GM20431 (cell line): ENCODE measurements around the gene DCUN1D2.
"Not testable (repeated sequence)": the region's sequence is repeated elsewhere in the genome, so short reads cannot be mapped to it uniquely, and the experiment has no call there.

ENCODE experiments used
- in situ Hi-C: fragments of 300-500 bp; cut with MseI, MboI; formaldehyde crosslinking; loops from one replicate; pipeline ENCODE4 v1.15.0; 2020; ENCODE audit warnings: low sequenced_read_pairs; ENCODE audit not compliant: unreplicated experiment

DCUN1D2 gene

DNA sequence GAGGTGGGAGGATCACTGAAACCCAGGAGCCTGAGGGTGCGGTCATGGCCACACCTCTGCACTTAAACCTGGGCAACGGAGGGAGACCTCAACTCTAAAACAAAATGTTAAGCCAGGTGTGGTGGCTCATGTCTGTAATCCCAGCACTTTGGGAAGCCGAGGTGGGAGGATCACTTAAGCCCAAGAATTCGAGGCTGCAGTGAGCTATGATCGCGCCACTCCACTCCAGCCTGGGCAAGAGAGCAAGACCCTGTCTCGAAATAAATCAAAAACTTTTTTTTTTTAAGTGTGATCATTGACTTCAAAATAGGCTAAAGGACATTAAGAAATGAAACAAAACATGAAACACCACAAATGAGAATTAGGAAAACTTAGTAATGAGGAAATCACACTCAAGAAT, 20.9 kb downstream of the DCUN1D2 start:
- in situ Hi-C loops: no loop called here

DNA sequence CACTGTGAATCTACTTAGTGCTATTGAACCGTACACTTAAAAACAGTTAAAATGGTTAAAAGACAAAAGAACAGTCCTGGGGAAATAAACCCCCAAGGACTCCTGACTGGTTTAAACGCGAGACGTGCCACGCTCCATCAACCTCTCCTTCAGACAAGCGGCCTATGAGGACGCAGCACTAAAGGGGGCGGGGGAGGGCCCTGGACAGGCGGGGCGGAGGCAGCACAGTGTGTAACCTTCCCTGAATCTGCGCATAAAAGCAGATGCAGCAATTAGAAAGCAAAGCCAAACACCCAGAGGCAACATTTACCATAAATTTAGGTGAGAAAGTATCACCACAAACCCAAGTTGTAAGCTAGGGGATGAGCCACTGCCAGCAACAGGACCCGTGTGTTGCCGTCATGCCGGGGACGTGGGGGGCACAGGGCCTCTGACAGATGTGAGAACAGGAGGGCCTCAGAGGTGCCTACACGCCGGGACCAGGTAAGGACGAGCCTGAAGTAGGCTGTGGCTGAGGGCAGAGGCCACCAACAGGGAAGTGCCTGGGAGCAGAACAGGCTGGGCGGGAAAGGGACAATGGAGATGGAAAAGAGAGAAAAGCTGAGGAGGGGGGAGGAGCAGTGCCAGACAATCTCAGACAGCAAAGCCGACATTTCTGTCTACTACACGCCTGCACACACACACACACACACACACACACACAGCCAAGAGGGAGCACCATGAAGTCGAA, 21.9 kb downstream of the DCUN1D2 start:
- in situ Hi-C loops: no loop called here

DNA sequence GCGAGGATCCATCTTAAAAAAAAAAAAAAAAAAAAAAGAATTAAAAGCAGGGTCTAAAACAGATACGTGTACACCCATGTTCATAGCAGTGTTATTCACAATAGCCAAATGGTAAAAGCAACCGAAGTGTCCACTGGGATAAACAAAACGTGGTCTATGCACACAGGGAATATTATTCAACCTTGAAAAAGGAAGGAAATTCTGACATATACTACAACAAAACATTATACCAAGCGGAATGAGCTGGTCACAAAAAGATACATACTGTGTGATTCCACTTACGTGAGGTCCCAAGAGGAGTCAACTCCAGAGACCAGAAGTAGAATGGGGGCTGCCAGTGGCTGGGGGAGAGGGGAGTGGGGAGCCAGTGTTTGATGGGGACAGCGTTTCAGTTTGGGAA, 22.5 kb downstream of the DCUN1D2 start:
- in situ Hi-C loops: no loop called here

DNA sequence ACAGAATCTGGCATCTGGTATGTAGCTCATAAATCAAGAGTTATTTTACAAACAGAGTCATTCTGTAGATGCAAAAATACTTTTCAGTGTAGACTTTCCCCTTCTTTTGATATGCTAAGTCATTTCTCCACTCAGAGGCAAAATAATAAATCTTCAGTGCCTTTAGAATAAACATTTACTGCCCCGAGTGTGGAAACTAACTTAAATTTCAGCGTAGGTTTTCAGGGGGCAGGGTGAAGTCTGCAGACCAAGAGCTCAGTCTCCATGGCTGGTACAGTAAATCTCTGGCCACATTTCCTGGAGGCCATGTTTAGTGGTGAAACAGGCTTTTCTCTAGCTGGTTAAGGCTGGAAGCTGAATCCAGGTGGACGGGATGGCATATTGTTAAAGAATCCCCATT, 24.1 kb downstream of the DCUN1D2 start:
- in situ Hi-C loops: no loop called here

DNA sequence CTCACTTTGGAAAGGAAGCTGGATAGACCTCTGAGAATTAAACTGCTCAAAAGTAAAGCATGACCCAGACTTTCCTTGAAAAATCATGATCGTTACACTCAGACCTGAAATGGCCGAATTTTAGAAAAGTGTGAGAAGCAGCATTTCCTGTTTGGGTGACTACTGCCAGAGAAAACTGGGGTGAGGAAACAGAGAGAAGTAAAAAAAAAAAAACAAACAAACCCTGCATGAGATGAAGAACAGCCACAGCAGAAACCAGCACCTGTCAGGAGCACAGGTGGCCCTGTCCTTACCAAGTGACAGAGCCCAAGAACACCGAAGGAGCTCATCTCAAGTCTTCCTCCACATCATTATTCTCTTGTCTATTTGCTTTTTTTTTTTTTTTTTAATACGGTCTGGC, 25.2 kb downstream of the DCUN1D2 start:
- in situ Hi-C loops: no loop called here

DNA sequence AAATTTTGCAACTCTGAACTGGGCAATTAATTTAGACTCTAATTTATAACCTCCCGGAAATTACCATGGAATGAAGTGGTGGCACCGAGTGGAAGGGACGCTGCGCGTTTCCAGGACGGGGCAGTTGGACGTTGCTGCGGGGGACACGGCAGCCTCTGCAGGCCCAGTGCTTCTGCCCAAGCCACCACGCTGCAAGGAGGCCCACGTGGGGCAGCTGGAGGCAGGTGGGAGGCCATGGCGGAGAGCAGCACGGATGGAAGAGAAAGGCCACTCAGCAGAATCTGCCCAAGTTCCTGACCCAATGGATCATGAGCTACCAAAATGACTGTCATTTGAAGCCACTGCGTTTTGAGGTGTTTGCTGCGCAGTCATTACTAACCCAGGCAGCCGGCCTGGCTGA, 26.0 kb downstream of the DCUN1D2 start:
- in situ Hi-C loops: no loop called here

DNA sequence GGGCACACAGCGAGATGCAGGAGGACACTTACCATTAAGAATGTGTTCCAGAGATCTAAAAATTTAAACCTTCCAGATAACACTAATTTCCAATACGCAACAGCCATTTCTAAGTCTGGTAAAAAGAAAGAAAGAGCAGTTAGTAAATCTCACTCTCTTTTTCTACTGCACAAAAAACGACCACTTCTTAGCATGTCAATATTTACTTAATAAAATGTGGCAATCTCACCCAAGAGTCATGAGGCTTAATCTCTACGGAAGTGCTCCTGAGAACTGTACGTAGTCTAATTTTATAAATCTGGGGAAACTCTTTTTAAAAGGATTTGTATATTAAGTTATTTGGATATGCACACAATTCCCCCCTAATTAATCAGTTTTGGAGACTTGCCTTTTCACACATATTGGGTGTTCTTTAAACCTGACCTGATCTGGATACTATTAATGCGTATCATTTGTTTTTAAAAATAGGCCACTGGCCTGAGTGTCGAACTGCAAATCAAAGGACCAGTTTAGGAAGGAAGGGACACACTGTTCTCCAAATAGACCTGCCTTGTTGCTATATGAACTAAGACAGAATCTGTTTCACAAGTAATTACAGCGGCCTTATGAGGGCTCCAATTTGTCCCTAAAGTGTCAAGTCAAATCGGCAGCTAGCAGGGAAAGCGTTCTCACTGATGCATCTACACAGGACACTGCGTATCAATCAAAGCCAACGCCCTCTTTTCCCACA, 29.3 kb downstream of the DCUN1D2 start:
- in situ Hi-C loops: no loop called here

DNA sequence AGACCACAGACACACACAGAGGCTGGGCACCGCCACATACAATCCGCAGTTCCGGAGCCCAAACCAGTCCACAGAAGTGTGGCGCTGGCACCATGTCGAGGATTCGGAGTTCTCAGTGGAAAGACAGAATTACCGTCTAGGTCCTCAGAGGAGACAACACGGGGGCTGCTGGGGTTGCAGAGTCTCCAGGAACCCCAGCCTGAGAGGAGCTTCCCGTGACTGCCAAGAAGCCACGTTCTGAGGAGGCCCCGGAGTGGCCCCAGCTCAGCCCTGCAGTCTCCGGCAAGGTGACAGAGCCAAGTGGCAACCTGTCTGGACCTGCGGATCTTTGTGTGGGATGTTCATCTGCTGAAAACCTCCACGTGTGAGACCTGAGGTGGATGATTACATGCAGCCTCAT, 29.9 kb downstream of the DCUN1D2 start:
- in situ Hi-C loops: no loop called here

DNA sequence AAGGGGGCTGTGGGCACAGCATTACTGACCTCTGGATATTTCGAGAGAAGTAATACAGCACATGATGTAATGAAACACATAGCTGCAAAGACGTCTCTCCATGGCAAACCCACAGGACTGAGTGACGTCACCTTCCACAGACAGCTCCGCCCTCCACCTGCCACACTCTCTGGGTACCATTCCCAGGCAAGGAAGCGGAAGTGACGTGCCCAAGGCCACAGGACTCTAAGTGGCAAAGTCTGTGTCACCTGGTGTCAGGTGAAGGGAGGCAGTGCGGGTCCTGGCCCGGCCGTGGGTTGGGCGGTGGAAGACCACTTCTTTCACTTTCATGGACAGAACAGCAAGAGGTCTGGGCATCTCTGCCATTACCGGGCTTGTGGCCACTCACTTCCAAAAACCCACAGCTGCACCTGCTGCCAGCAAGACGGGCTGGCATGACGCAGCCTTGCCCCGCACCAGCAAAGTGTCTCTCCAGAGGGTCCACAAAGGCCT, 30.4 kb downstream of the DCUN1D2 start:
- in situ Hi-C loops: no loop called here

DNA sequence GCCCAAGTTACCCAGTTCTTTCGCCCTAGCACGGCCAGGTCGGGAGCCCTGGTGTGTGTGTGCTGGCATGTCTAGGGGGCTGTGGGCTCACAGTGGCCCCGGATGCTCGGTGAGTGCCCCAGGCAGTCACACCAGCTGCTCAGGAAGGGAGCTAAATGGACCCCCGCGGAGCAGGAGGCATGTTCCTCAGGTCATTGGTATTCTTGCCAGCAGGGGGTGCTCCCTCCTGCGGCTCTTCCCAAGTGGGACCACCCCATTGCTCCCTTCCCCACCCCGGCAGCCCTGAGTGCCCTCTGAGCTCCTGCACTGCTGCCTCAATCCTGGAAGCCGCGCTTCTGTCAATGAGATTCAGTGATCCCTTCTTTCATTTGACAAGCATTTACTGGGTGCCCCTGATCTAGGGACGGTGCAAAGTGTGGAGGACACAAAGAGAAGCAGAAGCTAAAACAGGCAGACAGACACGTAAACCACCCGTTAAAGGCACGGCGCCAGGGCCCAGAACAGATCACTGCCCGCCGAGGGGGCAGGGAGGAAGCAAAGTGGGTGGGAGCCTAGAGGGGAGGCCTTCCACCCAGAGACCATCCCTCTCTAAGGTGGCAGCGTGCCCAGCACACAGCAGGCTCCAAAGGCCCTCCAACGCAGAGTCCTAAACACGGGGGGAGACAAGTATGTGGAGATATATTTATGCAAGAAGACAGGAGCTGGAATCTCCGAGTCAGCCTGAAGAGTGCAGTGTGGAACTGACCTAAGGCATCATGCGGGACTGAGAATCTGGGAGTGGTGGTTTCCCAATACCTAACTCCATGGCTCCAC, 32.1 kb downstream of the DCUN1D2 start:
- in situ Hi-C loops: no loop called here

DNA sequence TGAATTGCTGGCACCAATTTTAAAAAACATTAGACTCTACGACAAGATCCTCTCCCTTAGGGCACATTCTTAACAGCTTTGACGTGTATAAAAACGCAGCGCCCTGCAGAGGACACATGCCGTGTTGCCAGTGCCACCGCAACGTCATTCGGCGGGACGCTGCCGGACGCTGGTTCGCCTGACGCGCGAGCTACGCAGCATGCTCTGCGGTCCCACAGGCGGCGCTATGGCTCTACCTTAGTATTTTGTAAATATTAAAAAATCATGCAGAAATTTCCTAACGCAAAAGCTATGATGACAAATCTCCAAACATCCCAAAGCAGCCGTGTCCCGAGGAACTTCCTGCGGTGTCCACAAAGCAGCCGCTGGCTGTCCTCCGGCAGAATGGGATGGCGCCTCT, 33.0 kb downstream of the DCUN1D2 start:
- in situ Hi-C loops: no loop called here

DNA sequence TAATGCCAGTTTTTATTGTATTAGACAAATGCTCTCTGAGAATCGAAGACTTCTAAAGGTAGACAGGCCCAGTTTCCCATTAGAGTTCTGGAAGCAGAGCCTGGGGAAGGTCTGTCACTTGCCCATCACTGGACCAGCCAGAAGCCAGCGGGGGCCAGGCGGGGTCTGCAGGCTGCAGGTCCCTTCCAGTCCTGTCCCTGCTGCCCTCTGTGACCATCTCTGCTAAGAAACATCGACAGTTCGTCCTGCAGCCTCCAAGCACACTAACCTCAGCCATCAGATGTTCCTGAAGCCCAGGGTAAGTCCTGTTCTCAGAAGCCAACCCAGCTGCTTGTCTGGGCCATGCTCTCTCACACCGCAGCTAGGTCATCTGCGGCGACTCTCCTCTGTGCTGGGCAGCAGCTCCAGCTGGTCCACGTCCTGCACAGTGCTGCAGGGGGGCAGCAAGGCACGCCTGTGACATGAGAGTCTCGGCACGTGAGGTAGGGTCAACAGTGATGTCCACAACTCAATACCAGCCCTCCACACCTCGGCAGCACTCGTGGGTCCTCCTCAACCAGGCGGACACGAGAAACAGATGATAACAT, 34.3 kb downstream of the DCUN1D2 start:
- in situ Hi-C loops: no loop called here

DNA sequence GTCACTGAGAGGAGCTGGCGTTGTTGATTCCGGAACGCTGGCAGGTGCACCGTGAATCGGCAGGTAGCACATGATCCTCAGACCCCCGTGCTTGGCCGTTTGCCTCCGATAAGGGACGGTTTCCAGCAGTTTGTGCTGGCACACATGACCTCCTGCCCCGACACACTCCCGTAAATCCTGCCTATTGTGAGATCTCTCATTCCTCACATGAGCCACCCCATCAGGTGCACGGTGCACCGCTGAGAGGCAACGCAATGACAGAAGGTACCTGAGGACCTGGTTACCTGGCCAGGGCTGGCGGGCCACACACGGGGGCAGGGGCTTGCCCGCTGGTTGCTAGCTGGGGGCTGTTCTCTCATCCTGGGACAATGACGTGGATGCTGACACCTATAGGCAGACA, 35.1 kb downstream of the DCUN1D2 start:
- in situ Hi-C loops: no loop called here

DNA sequence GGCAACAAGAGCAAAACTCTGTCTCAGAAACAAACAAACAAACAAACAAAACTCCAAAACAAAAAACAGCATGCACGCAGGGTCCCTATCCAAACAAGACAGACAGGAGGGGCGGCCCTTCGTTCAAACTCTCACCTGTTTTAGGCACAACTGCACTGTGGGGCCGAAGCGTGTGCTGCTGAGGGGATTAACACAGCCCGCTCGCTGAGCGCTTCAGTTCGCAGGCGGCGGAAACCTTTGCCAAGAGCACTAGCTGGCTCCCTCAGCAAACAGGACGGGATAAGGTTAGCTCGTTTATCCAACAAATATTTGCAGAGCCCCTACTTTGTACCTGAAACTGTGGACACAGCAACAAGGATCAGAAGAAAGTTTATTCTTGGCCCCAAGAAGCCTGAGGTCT, 35.6 kb downstream of the DCUN1D2 start:
- in situ Hi-C loops: no loop called here

DNA sequence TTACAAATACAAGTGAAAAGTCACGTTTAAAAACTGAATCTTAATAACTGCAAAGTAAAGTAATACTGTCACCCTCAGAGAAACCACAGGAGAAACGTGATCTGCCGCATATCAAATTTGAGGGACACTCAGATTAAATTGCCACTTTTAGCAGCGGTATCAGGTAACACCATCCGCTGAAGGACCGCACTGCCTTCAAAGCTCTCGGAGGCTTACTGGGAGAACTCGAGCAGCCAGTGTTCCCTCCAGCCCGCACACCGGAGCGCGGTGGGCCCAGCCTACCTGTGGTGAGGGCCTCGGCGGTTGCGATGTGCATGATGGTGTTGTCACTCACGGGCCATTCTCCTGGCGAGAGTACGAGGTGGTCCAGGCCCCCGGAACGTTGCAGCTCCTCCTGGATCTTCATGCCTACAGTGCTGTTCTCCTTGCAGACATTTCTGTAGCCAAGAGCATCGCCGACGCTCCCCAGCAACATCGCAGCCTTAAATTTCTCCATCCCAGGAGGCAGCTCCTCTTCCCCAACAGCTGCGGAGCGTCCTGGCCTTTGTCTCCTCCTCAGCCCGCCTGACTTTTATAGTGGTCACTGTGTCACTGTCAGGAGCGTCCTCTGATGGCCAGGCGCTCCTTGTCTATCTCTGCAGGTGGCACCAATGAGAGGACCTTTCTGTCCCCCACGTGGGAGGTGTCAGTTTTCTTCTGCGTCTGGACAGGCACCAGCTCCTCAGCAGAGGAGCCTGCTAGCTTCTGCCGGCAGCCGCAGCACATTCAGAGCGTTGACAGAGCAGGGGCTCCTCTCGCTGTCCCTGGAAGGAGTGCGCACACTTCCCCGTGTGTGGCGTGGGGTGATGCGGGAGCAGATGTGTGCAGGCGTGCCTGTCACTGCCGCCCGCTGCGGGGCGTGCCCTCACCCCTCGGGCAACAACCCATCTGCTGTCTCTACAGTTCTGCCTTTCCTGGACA, 37.3 kb downstream of the DCUN1D2 start, which contains the start of gene ADPRHL1:
ADPRHL1 (minus strand) TSS at position 547 of the 960 bp plus-strand sequence; CDS start at position 496, 51 bp downstream.
- in situ Hi-C loops: no loop called here

DNA sequence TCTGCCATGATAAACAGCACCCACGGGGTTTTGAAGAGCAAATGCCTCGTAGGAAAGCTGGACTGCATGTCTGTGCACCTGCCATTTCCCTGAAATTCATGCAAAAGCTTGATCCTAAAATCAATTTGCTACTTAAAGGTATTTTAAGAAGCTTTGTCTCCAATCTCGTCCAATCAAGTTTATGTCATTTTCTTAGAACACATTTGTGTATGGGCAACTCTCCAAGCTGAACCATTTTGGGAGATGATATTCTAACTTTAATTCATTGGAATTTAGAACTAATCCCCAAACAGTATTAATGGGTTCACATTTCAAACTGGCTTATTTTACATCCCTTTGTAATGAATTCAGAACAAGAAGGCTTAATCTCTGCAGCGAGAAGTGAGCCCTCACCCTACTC, 38.0 kb downstream of the DCUN1D2 start:
- in situ Hi-C loops: no loop called here

DNA sequence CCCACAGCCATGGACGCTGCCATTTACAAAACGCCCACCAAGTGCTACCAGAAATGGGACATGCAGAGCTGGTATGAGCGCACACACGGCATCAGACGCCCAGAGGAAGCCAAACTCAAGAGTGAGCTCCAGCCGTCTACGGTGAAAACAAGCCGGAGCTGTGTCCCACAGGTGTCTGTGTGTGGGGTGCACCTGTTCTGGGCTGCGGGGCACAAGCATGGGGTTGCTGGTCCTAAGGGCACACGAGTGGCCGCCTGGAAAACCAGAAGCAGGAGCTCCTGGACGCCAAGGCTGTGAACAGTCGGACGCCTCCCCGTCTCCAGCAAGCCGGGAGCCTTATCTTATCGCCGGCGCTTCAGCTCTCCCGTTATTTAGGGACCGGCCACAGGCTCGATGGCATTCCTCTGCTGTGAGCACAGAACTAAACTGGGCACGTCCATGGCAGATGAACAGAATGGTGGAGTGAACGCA, 38.5 kb downstream of the DCUN1D2 start:
- in situ Hi-C loops: no loop called here

DNA sequence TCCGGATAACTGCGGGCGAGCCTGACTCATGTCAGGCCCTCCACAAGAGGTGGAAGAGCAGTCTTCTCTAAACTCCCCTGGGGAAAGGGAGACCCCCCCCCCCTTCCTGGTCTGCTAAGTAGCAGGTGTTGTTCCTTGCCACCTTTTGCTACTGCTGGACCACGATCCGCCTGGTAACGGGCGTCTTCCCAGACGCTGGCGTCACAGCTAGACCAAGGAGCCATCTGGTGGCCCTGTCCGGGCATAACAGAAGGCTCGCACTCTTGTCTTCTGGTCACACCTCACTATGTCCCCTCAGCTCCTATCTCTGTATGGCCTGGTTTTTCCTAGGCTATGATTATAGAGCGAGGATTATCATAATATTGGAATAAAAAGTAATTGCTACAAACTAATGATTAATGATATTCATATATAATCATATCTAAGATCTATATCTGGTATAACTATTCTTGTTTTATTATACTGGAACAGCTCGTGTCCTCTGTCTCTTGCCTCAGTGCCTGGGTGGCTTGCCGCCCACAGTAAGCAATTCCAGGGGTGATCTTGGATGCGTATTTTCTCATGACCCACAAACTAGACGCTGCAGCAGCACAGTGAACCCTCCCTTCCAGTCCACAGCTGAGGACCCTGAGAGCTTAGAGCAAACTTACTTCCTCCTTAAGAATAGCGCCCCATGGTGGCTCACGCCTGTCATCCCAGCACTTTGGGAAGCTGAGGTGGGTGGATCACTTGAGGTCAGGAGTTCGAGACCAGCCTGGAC, 39.5 kb downstream of the DCUN1D2 start:
- in situ Hi-C loops: not testable (repeated sequence)
